HL-60 (cell line): ENCODE measurements around the gene NUP210.

ENCODE experiments used
- DNase-seq, 2 experiments: peaks; one replicate each; pipeline ENCODE4 v3.0.0-alpha.2; 2010 to 2020; ENCODE audit warnings: low read depth in 1 of 2, low spot score in 1 of 2
- H3K27ac ChIP-seq: fragments of 250-450 bp; sonication (Bioruptor Pico); replicated peaks from 2 replicates; pipeline ENCODE4 v1.5.1; 2020; ENCODE audit warnings: mild to moderate bottlenecking, moderate library complexity
- H3K27me3 ChIP-seq: fragments of 250-450 bp; sonication (Bioruptor Pico); 2 replicates; pipeline ENCODE4 v1.5.1; 2021; ENCODE audit warnings: mild to moderate bottlenecking, moderate library complexity; ENCODE audit not compliant: insufficient read depth, poor library complexity, severe bottlenecking
- H3K4me3 ChIP-seq: replicated peaks from 2 replicates; pipeline ENCODE4 v1.5.1; 2011; ENCODE audit warnings: mild to moderate bottlenecking, control low read depth, low read length; ENCODE audit not compliant: insufficient read depth
- GABPA ChIP-seq: IDR thresholded peaks from 2 replicates; pipeline ENCODE4 v1.6.1; 2012; ENCODE audit warnings: low read depth
- POLR2AphosphoS5 ChIP-seq: IDR thresholded peaks from 2 replicates; pipeline ENCODE4 v1.6.1; 2012; ENCODE audit warnings: low read depth
- SPI1 ChIP-seq: IDR thresholded peaks from 2 replicates; pipeline ENCODE4 v1.6.1; 2012; ENCODE audit warnings: low read depth, mild to moderate bottlenecking, borderline replicate concordance
- TF ChIP-seq, protein P1 (sequence below): IDR thresholded peaks from 2 replicates; pipeline ENCODE4 v1.6.1; 2012; ENCODE audit warnings: low read depth; ENCODE audit not compliant: insufficient replicate concordance
- TF ChIP-seq, protein P2 (sequence below): IDR thresholded peaks from one replicate; pipeline ENCODE4 v1.5.1; 2011; ENCODE audit warnings: low read length, control low read depth, inconsistent platforms; ENCODE audit not compliant: insufficient read depth

The NUP210 gene

DNA sequence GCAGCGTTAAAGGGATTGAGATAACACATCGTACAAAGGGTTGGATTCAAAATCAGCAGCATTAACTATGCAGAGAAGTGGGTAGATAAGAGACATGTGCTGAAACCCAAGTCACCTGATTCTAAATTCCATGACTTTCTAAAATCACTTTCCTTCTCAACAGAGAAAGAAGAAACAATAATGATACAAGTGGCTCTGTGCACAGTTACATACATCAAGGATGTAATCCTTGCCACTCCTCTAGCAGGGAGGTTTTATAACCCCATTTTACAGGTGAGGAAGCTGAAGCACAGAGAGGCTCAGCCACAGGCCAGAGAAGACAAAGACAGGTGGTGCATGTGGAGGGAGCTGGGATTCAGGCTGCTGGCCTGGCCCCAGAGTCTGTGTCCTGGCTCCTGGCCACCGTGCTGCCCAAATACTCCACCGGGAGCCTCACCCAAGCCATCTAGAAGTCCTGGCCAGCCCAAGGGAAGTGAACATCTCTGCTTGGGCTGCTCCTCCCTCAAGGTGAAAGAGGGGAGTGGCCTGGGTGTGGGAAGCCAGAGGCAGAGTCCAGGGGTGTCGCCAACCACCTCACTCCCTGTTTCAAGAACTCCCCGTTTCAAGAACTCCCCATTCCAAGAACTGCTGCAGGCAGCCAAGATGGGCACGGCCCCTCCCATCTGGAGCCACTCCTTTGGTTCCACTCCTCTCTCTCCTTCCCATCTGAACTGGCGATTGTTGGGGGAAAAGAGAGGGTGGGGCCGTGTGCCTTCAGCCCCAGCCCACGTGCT lies 147.1 kb downstream of the NUP210 start:
- no peak for DNase-seq

DNA sequence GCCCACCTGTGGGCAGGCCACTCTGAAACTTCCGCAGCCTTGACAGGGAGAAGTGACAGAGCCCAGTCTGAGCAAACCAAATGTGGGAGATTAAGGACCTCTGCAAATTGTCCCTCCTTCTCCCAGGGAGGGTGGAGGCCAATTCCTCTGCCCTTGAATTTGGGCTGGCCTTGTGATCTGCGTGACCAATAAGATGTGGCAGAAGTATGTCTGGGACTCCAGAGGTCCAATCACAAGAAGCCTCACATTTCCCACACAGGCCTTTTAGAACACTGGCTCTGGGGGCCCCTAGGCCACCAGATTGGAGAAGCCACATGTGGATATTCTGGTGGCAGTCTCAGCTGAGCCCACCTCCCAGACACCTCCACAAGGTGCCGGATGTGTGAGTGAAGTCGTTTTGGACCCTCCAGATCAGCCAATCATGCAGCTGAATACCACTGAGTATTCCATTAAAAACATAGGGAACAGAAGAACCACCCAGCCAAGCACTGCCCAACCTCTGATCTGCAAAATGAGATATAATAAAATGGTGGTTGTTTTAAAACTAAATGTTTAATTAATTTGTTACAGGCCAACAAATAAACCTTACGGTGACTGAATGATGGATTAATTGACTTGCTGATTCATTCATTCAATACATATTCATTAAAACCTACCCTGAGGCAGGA lies 150.3 kb downstream of the NUP210 start:
- no peak overlapping the region for H3K27ac ChIP-seq
- H3K27me3 ChIP-seq, result peaks cover 5% of the 10 kb centered on the region
- no peak overlapping the region for H3K4me3 ChIP-seq
- TF ChIP-seq SPI1 (no peak), POLR2AphosphoS5 (no peak), GABPA (no peak)
- TF ChIP-seq, protein P1, sequence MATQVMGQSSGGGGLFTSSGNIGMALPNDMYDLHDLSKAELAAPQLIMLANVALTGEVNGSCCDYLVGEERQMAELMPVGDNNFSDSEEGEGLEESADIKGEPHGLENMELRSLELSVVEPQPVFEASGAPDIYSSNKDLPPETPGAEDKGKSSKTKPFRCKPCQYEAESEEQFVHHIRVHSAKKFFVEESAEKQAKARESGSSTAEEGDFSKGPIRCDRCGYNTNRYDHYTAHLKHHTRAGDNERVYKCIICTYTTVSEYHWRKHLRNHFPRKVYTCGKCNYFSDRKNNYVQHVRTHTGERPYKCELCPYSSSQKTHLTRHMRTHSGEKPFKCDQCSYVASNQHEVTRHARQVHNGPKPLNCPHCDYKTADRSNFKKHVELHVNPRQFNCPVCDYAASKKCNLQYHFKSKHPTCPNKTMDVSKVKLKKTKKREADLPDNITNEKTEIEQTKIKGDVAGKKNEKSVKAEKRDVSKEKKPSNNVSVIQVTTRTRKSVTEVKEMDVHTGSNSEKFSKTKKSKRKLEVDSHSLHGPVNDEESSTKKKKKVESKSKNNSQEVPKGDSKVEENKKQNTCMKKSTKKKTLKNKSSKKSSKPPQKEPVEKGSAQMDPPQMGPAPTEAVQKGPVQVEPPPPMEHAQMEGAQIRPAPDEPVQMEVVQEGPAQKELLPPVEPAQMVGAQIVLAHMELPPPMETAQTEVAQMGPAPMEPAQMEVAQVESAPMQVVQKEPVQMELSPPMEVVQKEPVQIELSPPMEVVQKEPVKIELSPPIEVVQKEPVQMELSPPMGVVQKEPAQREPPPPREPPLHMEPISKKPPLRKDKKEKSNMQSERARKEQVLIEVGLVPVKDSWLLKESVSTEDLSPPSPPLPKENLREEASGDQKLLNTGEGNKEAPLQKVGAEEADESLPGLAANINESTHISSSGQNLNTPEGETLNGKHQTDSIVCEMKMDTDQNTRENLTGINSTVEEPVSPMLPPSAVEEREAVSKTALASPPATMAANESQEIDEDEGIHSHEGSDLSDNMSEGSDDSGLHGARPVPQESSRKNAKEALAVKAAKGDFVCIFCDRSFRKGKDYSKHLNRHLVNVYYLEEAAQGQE, result no peak
- TF ChIP-seq, protein P2, sequence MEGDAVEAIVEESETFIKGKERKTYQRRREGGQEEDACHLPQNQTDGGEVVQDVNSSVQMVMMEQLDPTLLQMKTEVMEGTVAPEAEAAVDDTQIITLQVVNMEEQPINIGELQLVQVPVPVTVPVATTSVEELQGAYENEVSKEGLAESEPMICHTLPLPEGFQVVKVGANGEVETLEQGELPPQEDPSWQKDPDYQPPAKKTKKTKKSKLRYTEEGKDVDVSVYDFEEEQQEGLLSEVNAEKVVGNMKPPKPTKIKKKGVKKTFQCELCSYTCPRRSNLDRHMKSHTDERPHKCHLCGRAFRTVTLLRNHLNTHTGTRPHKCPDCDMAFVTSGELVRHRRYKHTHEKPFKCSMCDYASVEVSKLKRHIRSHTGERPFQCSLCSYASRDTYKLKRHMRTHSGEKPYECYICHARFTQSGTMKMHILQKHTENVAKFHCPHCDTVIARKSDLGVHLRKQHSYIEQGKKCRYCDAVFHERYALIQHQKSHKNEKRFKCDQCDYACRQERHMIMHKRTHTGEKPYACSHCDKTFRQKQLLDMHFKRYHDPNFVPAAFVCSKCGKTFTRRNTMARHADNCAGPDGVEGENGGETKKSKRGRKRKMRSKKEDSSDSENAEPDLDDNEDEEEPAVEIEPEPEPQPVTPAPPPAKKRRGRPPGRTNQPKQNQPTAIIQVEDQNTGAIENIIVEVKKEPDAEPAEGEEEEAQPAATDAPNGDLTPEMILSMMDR, result no peak
- DNase-seq, result no peak

More for the DNA sequence above, 147.1 kb downstream of the NUP210 start:
- TF ChIP-seq GABPA, result no peak
- no peak for TF ChIP-seq SPI1
- TF ChIP-seq, protein P2, result no peak
- TF ChIP-seq POLR2AphosphoS5, result no peak
- TF ChIP-seq, protein P1, result no peak
- Histone ChIP-seq H3K27ac (no peak overlapping the region), H3K27me3 (peaks cover 8% of the 10 kb centered on the region), H3K4me3 (no peak overlapping the region)

DNA sequence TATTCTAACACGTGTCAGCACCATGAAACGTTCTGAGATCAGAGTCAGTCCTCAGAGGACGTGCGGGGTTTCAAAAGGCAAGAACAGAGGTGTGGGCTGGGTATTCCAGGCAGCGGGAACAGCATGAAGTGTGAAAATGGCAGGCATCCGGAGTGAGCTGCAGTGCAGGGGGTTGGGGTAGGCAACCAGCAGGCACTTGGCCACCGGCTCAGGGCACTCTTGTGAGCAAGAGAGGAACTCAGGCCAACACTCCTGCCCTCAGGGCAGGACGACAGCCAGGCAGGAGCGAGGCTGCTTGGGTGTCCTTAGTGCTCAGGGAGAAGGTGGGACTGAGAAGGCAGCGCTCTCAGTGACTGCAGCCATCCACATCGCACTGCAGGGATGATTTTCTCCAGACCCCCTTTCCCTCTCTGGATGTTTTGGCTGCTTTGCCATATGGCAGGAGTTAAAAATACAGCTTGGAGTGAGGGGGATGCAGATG lies 151.1 kb downstream of the NUP210 start:
- peaks cover 2% of the 10 kb centered on the region for H3K27me3 ChIP-seq
- no peak for DNase-seq
- H3K27ac ChIP-seq, result no peak overlapping the region
- no peak overlapping the region for H3K4me3 ChIP-seq
- TF ChIP-seq, protein P2, result no peak
- TF ChIP-seq, protein P1, result no peak
- no peak for TF ChIP-seq POLR2AphosphoS5
